IPS-18a (cell line): ENCODE data around the gene FLT1.

ENCODE experiments used
- H3K27ac ChIP-seq: one replicate; pipeline ENCODE4 v1.5.1; 2013; ENCODE audit warnings: low read length
- H3K27me3 ChIP-seq: one replicate; pipeline ENCODE4 v1.6.1; 2013; ENCODE audit warnings: mild to moderate bottlenecking, low read length; ENCODE audit not compliant: control insufficient read depth, insufficient read depth
- H3K36me3 ChIP-seq: one replicate; pipeline ENCODE4 v1.6.1; 2013; ENCODE audit warnings: low read depth, low read length; ENCODE audit not compliant: control insufficient read depth
- H3K4me1 ChIP-seq: one replicate; pipeline ENCODE4 v1.6.1; 2013; ENCODE audit warnings: low read depth, low read length; ENCODE audit not compliant: control insufficient read depth
- H3K4me3 ChIP-seq: one replicate; pipeline ENCODE4 v1.5.1; 2013; ENCODE audit warnings: low read length
- H3K9ac ChIP-seq: one replicate; pipeline ENCODE4 v1.6.1; 2013; ENCODE audit warnings: mild to moderate bottlenecking, low read length, moderate library complexity
- H3K9me3 ChIP-seq: one replicate; pipeline ENCODE4 v1.6.1; 2013; ENCODE audit warnings: low read depth, low read length; ENCODE audit not compliant: control insufficient read depth

FLT1 gene

GRCh38 chr13:28349371-28349770, 145.6 kb downstream of the FLT1 start:
- H3K4me1 ChIP-seq, result peaks cover 8% of the 10 kb centered on the region
- no peaks in the 10 kb centered on the region for H3K9me3 ChIP-seq
- no peak overlapping the region for H3K9ac ChIP-seq
- H3K4me3 ChIP-seq, result no peak overlapping the region
- no peaks in the 10 kb centered on the region for H3K36me3 ChIP-seq
- H3K27ac ChIP-seq, result no peak overlapping the region
- no peaks in the 10 kb centered on the region for H3K27me3 ChIP-seq

GRCh38 chr13:28347456-28348371, 147.2 kb downstream of the FLT1 start:
- no peaks in the 10 kb centered on the region for H3K27me3 ChIP-seq
- H3K4me1 ChIP-seq, result peaks cover 8% of the 10 kb centered on the region
- H3K36me3 ChIP-seq, result no peaks in the 10 kb centered on the region
- H3K27ac ChIP-seq, result no peak overlapping the region
- no peaks in the 10 kb centered on the region for H3K9me3 ChIP-seq
- no peak overlapping the region for H3K9ac ChIP-seq
- H3K4me3 ChIP-seq, result no peak overlapping the region

- Histone ChIP-seq H3K36me3 (no peaks in the 10 kb centered on the region), H3K27ac (no peak overlapping the region)
These were observed 148.8 kb downstream of the FLT1 start for GRCh38 chr13:28346154-28346553.

GRCh38 chr13:28344163-28344562, 150.8 kb downstream of the FLT1 start:
- no peak overlapping the region for H3K4me3 ChIP-seq
- no peaks in the 10 kb centered on the region for H3K27me3 ChIP-seq
- H3K9ac ChIP-seq, result no peak overlapping the region

More at GRCh38 chr13:28346154-28346553, 148.8 kb downstream of the FLT1 start:
- Histone ChIP-seq H3K4me3 (no peak overlapping the region), H3K4me1 (peaks cover 4% of the 10 kb centered on the region), H3K9ac (no peak overlapping the region), H3K27me3 (no peaks in the 10 kb centered on the region), H3K9me3 (no peaks in the 10 kb centered on the region)

GRCh38 chr13:28342251-28342650, 152.7 kb downstream of the FLT1 start:
- H3K36me3 ChIP-seq, result peaks cover 14% of the 10 kb centered on the region
- no peak overlapping the region for H3K27ac ChIP-seq
- no peak overlapping the region for H3K9ac ChIP-seq
- H3K4me1 ChIP-seq, result no peaks in the 10 kb centered on the region
- no peaks in the 10 kb centered on the region for H3K27me3 ChIP-seq
- no peaks in the 10 kb centered on the region for H3K9me3 ChIP-seq
- no peak overlapping the region for H3K4me3 ChIP-seq

More at GRCh38 chr13:28344163-28344562, 150.8 kb downstream of the FLT1 start:
- no peak overlapping the region for H3K27ac ChIP-seq
- H3K9me3 ChIP-seq, result no peaks in the 10 kb centered on the region
- peaks cover 2% of the 10 kb centered on the region for H3K36me3 ChIP-seq
- no peaks in the 10 kb centered on the region for H3K4me1 ChIP-seq

GRCh38 chr13:28340272-28340793, 154.6 kb downstream of the FLT1 start:
- no peaks in the 10 kb centered on the region for H3K4me1 ChIP-seq
- peaks cover 14% of the 10 kb centered on the region for H3K36me3 ChIP-seq
- no peaks in the 10 kb centered on the region for H3K9me3 ChIP-seq
- no peak overlapping the region for H3K9ac ChIP-seq
- no peak overlapping the region for H3K27ac ChIP-seq
- no peak overlapping the region for H3K4me3 ChIP-seq
- no peaks in the 10 kb centered on the region for H3K27me3 ChIP-seq

GRCh38 chr13:28339419-28339818, 155.5 kb downstream of the FLT1 start:
- Histone ChIP-seq H3K9me3 (no peaks in the 10 kb centered on the region), H3K27me3 (no peaks in the 10 kb centered on the region), H3K4me1 (no peaks in the 10 kb centered on the region), H3K4me3 (no peak overlapping the region), H3K27ac (no peak overlapping the region), H3K36me3 (peaks cover 14% of the 10 kb centered on the region), H3K9ac (no peak overlapping the region)

- no peak overlapping the region for H3K9ac ChIP-seq
- no peaks in the 10 kb centered on the region for H3K4me1 ChIP-seq
- no peaks in the 10 kb centered on the region for H3K27me3 ChIP-seq
- H3K4me3 ChIP-seq, result no peak overlapping the region
- peaks cover 21% of the 10 kb centered on the region for H3K36me3 ChIP-seq
- no peaks in the 10 kb centered on the region for H3K9me3 ChIP-seq
- no peak overlapping the region for H3K27ac ChIP-seq
These were observed 156.2 kb downstream of the FLT1 start for GRCh38 chr13:28338742-28339141.

- Histone ChIP-seq H3K27ac (no peak overlapping the region), H3K9ac (no peak overlapping the region), H3K4me1 (no peaks in the 10 kb centered on the region), H3K36me3 (peaks cover 28% of the 10 kb centered on the region), H3K4me3 (no peak overlapping the region), H3K27me3 (no peaks in the 10 kb centered on the region), H3K9me3 (no peaks in the 10 kb centered on the region)
These were observed 156.8 kb downstream of the FLT1 start for GRCh38 chr13:28338006-28338574.

GRCh38 chr13:28337166-28338005, 157.5 kb downstream of the FLT1 start:
- H3K36me3 ChIP-seq, result peaks cover 35% of the 10 kb centered on the region
- H3K27ac ChIP-seq, result no peak overlapping the region
- no peak overlapping the region for H3K9ac ChIP-seq
- no peak overlapping the region for H3K4me3 ChIP-seq
- H3K9me3 ChIP-seq, result no peaks in the 10 kb centered on the region
- no peaks in the 10 kb centered on the region for H3K4me1 ChIP-seq
- no peaks in the 10 kb centered on the region for H3K27me3 ChIP-seq

GRCh38 chr13:28336193-28336657, 158.7 kb downstream of the FLT1 start:
- no peaks in the 10 kb centered on the region for H3K4me1 ChIP-seq
- no peak overlapping the region for H3K27ac ChIP-seq
- no peaks in the 10 kb centered on the region for H3K27me3 ChIP-seq
- H3K4me3 ChIP-seq, result no peak overlapping the region
- H3K9ac ChIP-seq, result no peak overlapping the region
- H3K9me3 ChIP-seq, result no peaks in the 10 kb centered on the region
- H3K36me3 ChIP-seq, result peaks cover 36% of the 10 kb centered on the region
